Activated CD4-positive, alpha-beta T cell treated with anti-CD3 and anti-CD28 coated beads, Interleukin-2, amount 10 ng/mL, durations not matched to agents 7 days and 5 days (primary cell): ENCODE measurements around the gene LPAR5. TPM values are rescaled to one million over a fixed set of nuclear protein-coding genes. Genes with fewer than 3 reads are reported as not detected.

Experiments used
- CTCF ChIA-PET: fragments of 350-600 bp; sonication (Branson Sonifier 250); formaldehyde crosslinking; loops from one replicate; lab custom pipeline; 2021; ENCODE audit warnings: antibody characterized with exemption; lab: Charles Lee
- POLR2A ChIA-PET: fragments of 350-600 bp; sonication (Branson Sonifier 250); formaldehyde crosslinking; loops from one replicate; lab custom pipeline; 2021; ENCODE audit warnings: antibody characterized with exemption; lab: Charles Lee
- DNase-seq: peaks from one replicate; pipeline ENCODE4 v3.0.0-alpha.2; 2020
- H3K27ac Mint-ChIP-seq: one replicate; pipeline ENCODE4 v1.8.0; 2021; ENCODE audit warnings: mild to moderate bottlenecking, moderate library complexity, mixed read lengths
- H3K27me3 Mint-ChIP-seq: one replicate; pipeline ENCODE4 v1.8.0; 2021; ENCODE audit warnings: mixed read lengths
- H3K36me3 Mint-ChIP-seq: one replicate; pipeline ENCODE4 v1.8.0; 2021; ENCODE audit warnings: low read depth, mixed read lengths
- H3K4me1 Mint-ChIP-seq: one replicate; pipeline ENCODE4 v1.8.0; 2021; ENCODE audit warnings: mixed read lengths
- H3K4me3 Mint-ChIP-seq: one replicate; pipeline ENCODE4 v1.8.0; 2021; ENCODE audit warnings: mild to moderate bottlenecking, moderate library complexity, mixed read lengths
- H3K9me3 Mint-ChIP-seq: one replicate; pipeline ENCODE4 v1.8.0; 2021; ENCODE audit warnings: mixed read lengths
- total RNA-seq, 2 experiments: library from RNA; stranded (reverse); gene quantifications; one replicate each; pipeline ENCODE4 v1.2.3, GENCODE V29; 2021

LPAR5 gene
- total RNA-seq, 2 experiments from 2014 or later = 6.2 to 6.6 TPM

- DNase-seq = peak; percentile 52
- Mint-ChIP-seq H3K36me3 (no peaks in the 10 kb centered on the region), H3K27me3 (no peaks in the 10 kb centered on the region), H3K9me3 (no peaks in the 10 kb centered on the region), H3K27ac (peak overlapping the region; percentile 60), H3K4me3 (no peak overlapping the region), H3K4me1 (peaks cover 51% of the 10 kb centered on the region)
- ChIA-PET CTCF (interaction anchor here (0.7 to 1.8 kb wide), 4 partner anchors 11 to 259 kb away, joined by 3 to 6 read pairs (median 4); partner anchors contain the start of gene SPSB2), POLR2A (interaction anchor here (0.6 kb wide), 2 partner anchors 72 to 326 kb away, joined by 3 read pairs; no protein-coding TSS in a partner anchor)
Observed at GRCh38 chr12:6613776-6614512, 21.8 kb downstream of the LPAR5 start.

- no peaks in the 10 kb centered on the region for H3K27me3 Mint-ChIP-seq
- no peaks in the 10 kb centered on the region for H3K36me3 Mint-ChIP-seq
- CTCF ChIA-PET = interaction anchor here (0.6 to 1.8 kb wide), 10 partner anchors 8 to 259 kb away, joined by 3 to 6 read pairs (median 4); partner anchors contain the start of gene SPSB2
- H3K9me3 Mint-ChIP-seq = no peaks in the 10 kb centered on the region
- H3K4me3 Mint-ChIP-seq = peak overlapping the region; percentile 21
- peaks cover 51% of the 10 kb centered on the region for H3K4me1 Mint-ChIP-seq
- peak; percentile 64 for DNase-seq
- POLR2A ChIA-PET = interaction anchor here (0.6 to 1.3 kb wide), 3 partner anchors 19 to 327 kb away, joined by 3 to 4 read pairs (median 3); no protein-coding TSS in a partner anchor
- peak overlapping the region; percentile 90 for H3K27ac Mint-ChIP-seq
Observed at GRCh38 chr12:6613015-6613775, 22.6 kb downstream of the LPAR5 start.

- POLR2A ChIA-PET = interaction anchor here (1.3 kb wide), 1 partner anchor 20 kb away, joined by 4 read pairs; no protein-coding TSS in a partner anchor
- no peak for DNase-seq
- peaks cover 48% of the 10 kb centered on the region for H3K4me1 Mint-ChIP-seq
Observed at GRCh38 chr12:6612652-6613014, 23.1 kb downstream of the LPAR5 start.

GRCh38 chr12:6612247-6612646, 23.5 kb downstream of the LPAR5 start:
- ChIA-PET POLR2A (interaction anchor here (1.3 kb wide), 1 partner anchor 20 kb away, joined by 4 read pairs; no protein-coding TSS in a partner anchor), CTCF (interaction anchor here (0.6 to 1.7 kb wide), 6 partner anchors 9 to 214 kb away, joined by 3 to 6 read pairs (median 3); no protein-coding TSS in a partner anchor)
- Mint-ChIP-seq H3K9me3 (no peaks in the 10 kb centered on the region), H3K27me3 (no peaks in the 10 kb centered on the region), H3K36me3 (no peaks in the 10 kb centered on the region), H3K27ac (peak overlapping the region; percentile 90), H3K4me3 (peak overlapping the region; percentile 48), H3K4me1 (peaks cover 48% of the 10 kb centered on the region)
- DNase-seq = peak; percentile 57

More at GRCh38 chr12:6612652-6613014, 23.1 kb downstream of the LPAR5 start:
- no peaks in the 10 kb centered on the region for H3K36me3 Mint-ChIP-seq
- peak overlapping the region; percentile 48 for H3K4me3 Mint-ChIP-seq
- H3K27me3 Mint-ChIP-seq = no peaks in the 10 kb centered on the region
- no peaks in the 10 kb centered on the region for H3K9me3 Mint-ChIP-seq
- CTCF ChIA-PET = interaction anchor here (0.6 to 1.8 kb wide), 10 partner anchors 8 to 260 kb away, joined by 3 to 6 read pairs (median 4); partner anchors contain the start of gene SPSB2
- peak overlapping the region; percentile 90 for H3K27ac Mint-ChIP-seq

GRCh38 chr12:6608592-6609281, 27.0 kb downstream of the LPAR5 start:
- H3K27ac Mint-ChIP-seq = no peak overlapping the region
- DNase-seq = peak; percentile 39
- H3K4me3 Mint-ChIP-seq = no peak overlapping the region
- peaks cover 18% of the 10 kb centered on the region for H3K36me3 Mint-ChIP-seq
- ChIA-PET CTCF (interaction anchor here (1.0 to 1.5 kb wide), 4 partner anchors 15 to 145 kb away, joined by 3 read pairs; partner anchors contain the start of genes MLF2 and ZNF384), POLR2A (interaction anchor here (1.9 kb wide), 1 partner anchor 81 kb away, joined by 7 read pairs; the partner anchor contains the start of gene ZNF384)
- H3K4me1 Mint-ChIP-seq = peaks cover 48% of the 10 kb centered on the region
- no peaks in the 10 kb centered on the region for H3K9me3 Mint-ChIP-seq
- no peaks in the 10 kb centered on the region for H3K27me3 Mint-ChIP-seq

GRCh38 chr12:6607751-6608591, 27.8 kb downstream of the LPAR5 start:
- Mint-ChIP-seq H3K4me3 (no peak overlapping the region), H3K4me1 (peaks cover 49% of the 10 kb centered on the region), H3K36me3 (peaks cover 25% of the 10 kb centered on the region), H3K9me3 (no peaks in the 10 kb centered on the region), H3K27me3 (no peaks in the 10 kb centered on the region), H3K27ac (no peak overlapping the region)
- DNase-seq = peak; percentile 74
- ChIA-PET POLR2A (interaction anchor here (1.9 kb wide), 1 partner anchor 82 kb away, joined by 7 read pairs; the partner anchor contains the start of gene ZNF384), CTCF (interaction anchor here (1.0 to 1.5 kb wide), 4 partner anchors 15 to 146 kb away, joined by 3 read pairs; partner anchors contain the start of genes MLF2 and ZNF384)

- peak overlapping the region; percentile 87 for H3K27ac Mint-ChIP-seq
- DNase-seq = peak; percentile 64
- ChIA-PET CTCF (interaction anchor here (0.6 to 1.5 kb wide), 6 partner anchors 8 to 78 kb away, joined by 3 to 6 read pairs (median 3); no protein-coding TSS in a partner anchor), POLR2A (interaction anchor here (0.6 kb wide), 1 partner anchor 9 kb away, joined by 6 read pairs; no protein-coding TSS in a partner anchor)
- H3K4me3 Mint-ChIP-seq = no peak overlapping the region
- peaks cover 49% of the 10 kb centered on the region for H3K4me1 Mint-ChIP-seq
- H3K36me3 Mint-ChIP-seq = peaks cover 39% of the 10 kb centered on the region
- H3K9me3 Mint-ChIP-seq = no peaks in the 10 kb centered on the region
- H3K27me3 Mint-ChIP-seq = no peaks in the 10 kb centered on the region
Observed at GRCh38 chr12:6606331-6607131, 29.2 kb downstream of the LPAR5 start.

- H3K27me3 Mint-ChIP-seq = no peaks in the 10 kb centered on the region
- no peak overlapping the region for H3K4me3 Mint-ChIP-seq
- H3K36me3 Mint-ChIP-seq = peaks cover 47% of the 10 kb centered on the region
- peak overlapping the region; percentile 87 for H3K27ac Mint-ChIP-seq
- no peaks in the 10 kb centered on the region for H3K9me3 Mint-ChIP-seq
- CTCF ChIA-PET = interaction anchor here (0.6 to 2.4 kb wide), 7 partner anchors 9 to 77 kb away, joined by 3 to 8 read pairs (median 3); no protein-coding TSS in a partner anchor
- POLR2A ChIA-PET = interaction anchor here (0.6 kb wide), 1 partner anchor 8 kb away, joined by 6 read pairs; no protein-coding TSS in a partner anchor
- peak; percentile 48 for DNase-seq
- peaks cover 40% of the 10 kb centered on the region for H3K4me1 Mint-ChIP-seq
Observed at GRCh38 chr12:6605421-6606330, 30.1 kb downstream of the LPAR5 start.

GRCh38 chr12:6604259-6605029, 31.3 kb downstream of the LPAR5 start:
- no peak for DNase-seq
- peaks cover 44% of the 10 kb centered on the region for H3K4me1 Mint-ChIP-seq
- no peaks in the 10 kb centered on the region for H3K27me3 Mint-ChIP-seq
- peak overlapping the region; percentile 87 for H3K27ac Mint-ChIP-seq
- ChIA-PET POLR2A (no interaction called here), CTCF (interaction anchor here (0.6 to 2.7 kb wide), 7 partner anchors 9 to 268 kb away, joined by 3 to 12 read pairs (median 5); partner anchors contain the start of genes SPSB2 and VAMP1)
- no peaks in the 10 kb centered on the region for H3K9me3 Mint-ChIP-seq
- peaks cover 60% of the 10 kb centered on the region for H3K36me3 Mint-ChIP-seq
- no peak overlapping the region for H3K4me3 Mint-ChIP-seq
